ENCODE data around the gene HMGN4.

DNA sequence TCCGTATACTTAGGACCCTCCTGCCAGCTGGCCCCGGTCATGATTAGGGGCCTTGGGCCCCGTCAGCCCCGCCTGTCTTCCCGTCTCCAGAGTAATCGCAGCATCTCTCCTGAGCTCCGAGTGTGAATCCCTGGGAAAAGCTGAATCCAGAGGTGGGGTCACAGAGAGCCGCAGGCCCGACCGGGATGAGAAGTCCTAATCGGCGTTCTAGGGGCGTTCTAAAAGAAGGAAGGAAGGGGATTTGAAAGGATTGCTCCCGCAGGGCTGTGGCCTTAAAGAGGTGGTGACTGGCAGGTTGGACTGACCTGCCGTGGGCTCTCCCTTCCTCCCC lies 371 bp downstream of the HMGN4 start:
- no peak for TF ChIP-seq CTCF (IDR thresholded peaks at IDR 0.05)
- no peak for TF ChIP-seq MEF2A (IDR thresholded peaks at IDR 0.05; ENCODE audit: borderline replicate concordance, low read depth)
- no peak for TF ChIP-seq GABPA (IDR thresholded peaks at IDR 0.05; ENCODE audit: low read depth)
- no peak for TF ChIP-seq FOXM1 (IDR thresholded peaks at IDR 0.05; ENCODE audit: low read depth)
- TF ChIP-seq TAF1 (IDR thresholded peaks at IDR 0.05; ENCODE audit: borderline replicate concordance, low read depth, low read length): no peak
- TF ChIP-seq JUND (IDR thresholded peaks at IDR 0.05): no peak

Data from SK-N-SH (cell line).